H1 (cell line): ENCODE data around the gene ZBTB20. TPM values are rescaled to one million over a fixed set of nuclear protein-coding genes. Genes with fewer than 3 reads are reported as not detected.

Experiments
- JUN ChIP-seq: IDR thresholded peaks from 2 replicates; pipeline ENCODE4 v1.6.1; 2011; ENCODE audit warnings: low read depth, mild to moderate bottlenecking, improper control_type of control experiment, low read length
- PHF8 ChIP-seq: fragments of 200-600 bp; sonication (generic); conservative IDR thresholded peaks from 2 replicates; pipeline ENCODE4 v1.7.1; 2012; ENCODE audit warnings: low read depth, mild to moderate bottlenecking, inconsistent platforms, low read length, moderate library complexity
- SRF ChIP-seq: IDR thresholded peaks from 2 replicates; pipeline ENCODE4 v1.6.1; 2011; ENCODE audit warnings: mild to moderate bottlenecking, low read depth, low read length, moderate library complexity
- polyA plus RNA-seq, 7 experiments: library from polyadenylated mRNA; depleted of rRNA in 3 of 7; stranded (reverse) in 5 of 7; unstranded in 2 of 7; fragments of >200 nt in 5 of 7; fragments of 200-250 nt in 2 of 7; gene quantifications; 1 replicate in 5 of 7; 2 replicates in 1 of 7; 4 replicates in 1 of 7; pipeline versions ENCODE4 v1.2.1 to v1.2.3, GENCODE V29; 2011 to 2013; ENCODE audit warnings: missing spikeins in 2 of 7, mixed read lengths in 2 of 7
- total RNA-seq: library from RNA; stranded (reverse); fragmentation: NEBNext Ultra II Directional; extraction: Animal tissue kit (Norgen Biotek cat#: 25700); gene quantifications from 2 replicates; pipeline ENCODE4 v1.2.1, GENCODE V29; 2021
- TF ChIP-seq, protein P1 (sequence below), 3 experiments: IDR thresholded peaks; 1 replicate in 2 of 3; 2 replicates in 1 of 3; pipeline versions ENCODE4 v1.5.1 to v1.6.1; 2011; ENCODE audit warnings: low read length in 3 of 3, mild to moderate bottlenecking in 3 of 3, inconsistent platforms in 2 of 3, low read depth in 1 of 3, moderate library complexity in 1 of 3; ENCODE audit not compliant: insufficient read depth in 1 of 3; ENCODE audit errors: control extremely low read depth in 1 of 3

ZBTB20 gene
- total and polyA plus RNA-seq, 2 of the 8 experiments (the other 6 are each of a cell fraction or from before 2014, with no cell fraction given), result 0.35 to 1.3 TPM

DNA sequence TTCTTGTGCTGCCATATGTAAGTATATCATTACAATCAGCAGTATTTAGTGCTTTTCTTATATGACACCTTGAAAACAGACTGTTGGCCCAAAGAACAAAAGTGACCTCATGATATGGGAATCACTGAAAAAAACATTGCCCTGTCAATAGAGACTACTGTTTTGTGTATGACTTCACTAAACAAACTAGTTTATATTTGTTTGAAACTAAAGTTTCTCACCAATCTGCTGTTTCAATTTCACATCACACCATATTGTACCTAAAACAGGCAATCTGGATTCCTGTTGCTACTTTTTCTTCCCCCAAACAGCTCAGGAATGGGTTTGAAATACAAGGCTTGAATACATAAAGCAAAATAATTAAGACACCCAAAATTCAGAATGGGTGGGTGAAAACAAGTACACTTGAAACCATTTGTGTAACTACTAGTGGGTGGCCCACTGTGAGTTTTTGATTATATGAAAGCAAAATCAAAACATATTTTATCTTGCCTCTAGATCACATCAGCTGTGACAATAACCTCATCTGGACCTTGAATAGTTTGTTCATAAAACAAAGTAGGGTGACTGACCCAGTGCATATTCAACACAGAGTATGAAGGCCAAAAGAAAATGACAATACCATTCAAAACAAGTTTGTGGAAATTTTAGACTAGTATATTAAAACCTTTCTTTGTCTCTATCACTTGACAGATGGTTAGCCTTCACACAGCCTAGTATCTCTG lies 5.9 kb downstream of the ZBTB20 start (continued):
- TF ChIP-seq, protein P1, sequence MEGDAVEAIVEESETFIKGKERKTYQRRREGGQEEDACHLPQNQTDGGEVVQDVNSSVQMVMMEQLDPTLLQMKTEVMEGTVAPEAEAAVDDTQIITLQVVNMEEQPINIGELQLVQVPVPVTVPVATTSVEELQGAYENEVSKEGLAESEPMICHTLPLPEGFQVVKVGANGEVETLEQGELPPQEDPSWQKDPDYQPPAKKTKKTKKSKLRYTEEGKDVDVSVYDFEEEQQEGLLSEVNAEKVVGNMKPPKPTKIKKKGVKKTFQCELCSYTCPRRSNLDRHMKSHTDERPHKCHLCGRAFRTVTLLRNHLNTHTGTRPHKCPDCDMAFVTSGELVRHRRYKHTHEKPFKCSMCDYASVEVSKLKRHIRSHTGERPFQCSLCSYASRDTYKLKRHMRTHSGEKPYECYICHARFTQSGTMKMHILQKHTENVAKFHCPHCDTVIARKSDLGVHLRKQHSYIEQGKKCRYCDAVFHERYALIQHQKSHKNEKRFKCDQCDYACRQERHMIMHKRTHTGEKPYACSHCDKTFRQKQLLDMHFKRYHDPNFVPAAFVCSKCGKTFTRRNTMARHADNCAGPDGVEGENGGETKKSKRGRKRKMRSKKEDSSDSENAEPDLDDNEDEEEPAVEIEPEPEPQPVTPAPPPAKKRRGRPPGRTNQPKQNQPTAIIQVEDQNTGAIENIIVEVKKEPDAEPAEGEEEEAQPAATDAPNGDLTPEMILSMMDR (IDR thresholded peaks at IDR 0.05; ENCODE audit: control extremely low read depth in 1 of 3, insufficient read depth in 1 of 3, low read depth in 1 of 3, low read length in 3 of 3), result no peak
- TF ChIP-seq PHF8 (no peak), SRF (no peak), JUN (no peak)
